HAP-1 (cell line): ENCODE measurements around the gene POC1A.
"Not testable (repeated sequence)": the region's sequence is repeated elsewhere in the genome, so short reads cannot be mapped to it uniquely, and the experiment has no call there.

Source experiments
- DNase-seq, 2 experiments: peaks; one replicate each; pipeline ENCODE4 v3.0.0-alpha.2; 2016 to 2020; ENCODE audit warnings: low spot score in 2 of 2
- H3K27me3 ChIP-seq: fragments of 250-450 bp; sonication (Bioruptor Pico); 2 replicates; pipeline ENCODE4 v1.5.1; 2020; ENCODE audit warnings: low read depth, mild to moderate bottlenecking, moderate library complexity
- H3K36me3 ChIP-seq: fragments of 250-450 bp; sonication (Bioruptor Pico); replicated peaks from 2 replicates; pipeline ENCODE4 v1.5.1; 2020; ENCODE audit warnings: mild to moderate bottlenecking
- H3K4me1 ChIP-seq: fragments of 250-450 bp; sonication (Bioruptor Pico); 2 replicates; pipeline ENCODE4 v1.5.1; 2020; ENCODE audit warnings: mild to moderate bottlenecking
- H3K4me3 ChIP-seq: fragments of 250-450 bp; sonication (Bioruptor Pico); 2 replicates; pipeline ENCODE4 v1.5.1; 2020; ENCODE audit warnings: mild to moderate bottlenecking, moderate library complexity
- H3K9me3 ChIP-seq: fragments of 250-450 bp; sonication (Bioruptor Pico); 2 replicates; pipeline ENCODE4 v1.5.1; 2020; ENCODE audit warnings: mild to moderate bottlenecking, moderate library complexity
- in situ Hi-C: fragments of 300-500 bp; cut with MboI; formaldehyde crosslinking; loops from 3 replicates; pipeline ENCODE4 v1.14.3; 2020; ENCODE audit warnings: low sequenced_read_pairs, inconsistent platforms, mixed read lengths

POC1A gene

DNA sequence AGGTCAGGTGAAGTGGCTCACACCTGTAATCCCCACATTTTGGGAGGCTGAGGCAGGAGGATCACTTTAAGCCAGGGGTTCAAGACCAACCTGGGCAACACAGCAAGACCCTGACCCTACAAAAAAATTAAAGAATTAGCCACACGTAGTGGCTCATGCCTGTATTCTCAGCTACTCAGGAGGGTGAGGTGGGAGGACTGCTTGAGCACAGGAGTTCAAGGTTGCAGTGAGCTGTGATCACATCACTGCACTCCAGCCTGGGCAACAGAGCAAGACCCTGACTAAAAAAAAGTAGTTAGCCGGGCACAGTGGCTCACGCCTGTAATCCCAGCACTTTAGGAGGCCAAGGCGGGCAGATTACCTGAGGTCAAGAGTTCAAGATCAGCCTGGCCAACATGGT, 2.2 kb downstream of the POC1A start:
- DNase-seq, H3K27me3 ChIP-seq, H3K9me3 ChIP-seq, H3K4me3 ChIP-seq, in situ Hi-C loops, H3K4me1 ChIP-seq: not testable (repeated sequence)
- H3K36me3 ChIP-seq = peaks cover 27% of the 10 kb centered on the region

DNA sequence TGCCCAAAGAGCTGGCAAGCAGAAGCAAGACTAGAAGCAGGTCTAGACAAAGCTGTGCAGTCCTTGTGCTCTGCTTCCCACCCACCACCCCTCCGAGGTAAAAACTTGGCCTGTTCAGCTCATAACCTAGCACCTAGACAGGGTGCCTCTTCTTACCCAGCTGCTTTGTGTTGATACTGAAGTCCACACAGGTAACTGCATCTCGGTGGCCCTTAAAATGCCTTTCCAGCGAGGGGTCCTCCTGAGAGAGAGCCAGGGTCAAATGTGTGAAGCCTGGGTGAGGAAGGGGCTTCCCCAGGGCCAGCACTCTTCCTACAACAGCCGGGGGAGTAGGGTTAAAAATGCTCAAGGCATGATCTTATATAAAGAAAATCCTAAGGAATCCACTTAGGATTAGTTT, 3.4 kb downstream of the POC1A start:
- Histone ChIP-seq H3K4me3 (no peak overlapping the region), H3K9me3 (no peaks in the 10 kb centered on the region), H3K27me3 (no peaks in the 10 kb centered on the region), H3K36me3 (peaks cover 39% of the 10 kb centered on the region), H3K4me1 (peaks cover 6% of the 10 kb centered on the region; the same call in 1 of the 2 replicates)
- in situ Hi-C loops = no loop called here
- no peak for DNase-seq

DNA sequence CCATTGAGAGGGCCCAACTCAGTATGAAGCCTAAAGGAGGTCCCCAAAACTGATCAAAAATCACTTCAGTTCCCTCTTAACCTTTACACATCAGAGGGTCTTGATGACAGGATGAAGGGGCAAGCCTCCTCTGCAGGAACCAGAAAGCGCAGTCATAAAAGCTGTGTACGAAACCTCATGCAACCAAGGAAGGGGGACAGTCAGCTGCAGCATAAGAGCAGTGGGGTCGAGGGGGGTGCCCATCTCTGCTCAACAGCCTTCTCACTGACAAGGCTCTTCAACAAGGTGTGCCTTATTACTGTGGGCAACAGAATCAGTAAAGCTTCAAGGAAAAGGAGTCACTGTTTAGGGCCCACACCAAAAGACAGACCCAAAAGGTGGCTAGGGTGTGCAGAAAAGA, 3.9 kb downstream of the POC1A start:
- H3K4me1 ChIP-seq = peaks cover 4% of the 10 kb centered on the region; the same call in 1 of the 2 replicates
- in situ Hi-C loops = no loop called here
- H3K27me3 ChIP-seq = no peaks in the 10 kb centered on the region
- DNase-seq = no peak
- no peak overlapping the region for H3K4me3 ChIP-seq
- peaks cover 44% of the 10 kb centered on the region for H3K36me3 ChIP-seq
- H3K9me3 ChIP-seq = no peaks in the 10 kb centered on the region

DNA sequence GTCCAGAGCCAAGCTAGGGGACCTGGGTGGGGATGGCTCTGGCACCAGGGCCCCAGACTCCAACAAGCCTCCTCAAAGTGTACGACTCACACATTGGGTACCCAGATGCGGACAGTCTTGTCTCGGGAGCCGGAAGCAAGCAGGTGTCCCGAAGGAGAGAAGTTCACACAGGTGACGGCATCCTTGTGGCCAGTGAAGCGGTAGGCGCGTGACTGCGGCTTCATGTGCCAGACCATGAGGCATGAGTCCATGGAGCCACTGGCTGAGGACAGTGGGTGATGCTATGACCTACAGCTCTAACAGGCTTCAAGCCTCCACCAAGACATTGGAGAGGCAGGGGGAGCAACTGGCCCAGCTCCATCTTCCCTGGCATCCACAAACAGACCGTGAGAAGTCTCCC, 4.5 kb downstream of the POC1A start:
- Histone ChIP-seq H3K4me1 (no peaks in the 10 kb centered on the region), H3K4me3 (no peak overlapping the region), H3K36me3 (peaks cover 50% of the 10 kb centered on the region), H3K9me3 (no peaks in the 10 kb centered on the region), H3K27me3 (no peaks in the 10 kb centered on the region)
- no peak for DNase-seq
- in situ Hi-C loops = no loop called here

DNA sequence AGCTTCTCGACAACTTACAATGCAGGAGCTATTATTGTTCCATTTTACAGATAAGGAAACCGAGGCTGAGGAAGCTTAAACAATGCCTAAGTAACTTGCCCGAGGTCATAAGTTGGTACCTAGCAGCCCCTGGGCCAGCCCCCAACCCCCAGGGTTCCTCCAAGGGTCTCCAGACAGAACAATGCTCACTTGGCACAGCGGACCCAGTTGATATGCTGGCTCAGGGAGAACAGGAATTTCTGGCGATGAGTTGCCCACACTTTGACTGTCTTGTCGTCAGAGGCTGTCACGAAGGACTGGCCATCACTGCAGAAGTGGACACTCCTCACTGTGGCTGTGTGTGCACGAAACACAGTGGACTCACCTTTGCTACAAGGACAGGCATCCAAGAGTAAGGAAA, 5.2 kb downstream of the POC1A start:
- no peaks in the 10 kb centered on the region for H3K27me3 ChIP-seq
- in situ Hi-C loops = no loop called here
- no peaks in the 10 kb centered on the region for H3K9me3 ChIP-seq
- no peak overlapping the region for H3K4me3 ChIP-seq
- no peak for DNase-seq
- peaks cover 54% of the 10 kb centered on the region for H3K36me3 ChIP-seq
- H3K4me1 ChIP-seq = no peaks in the 10 kb centered on the region

DNA sequence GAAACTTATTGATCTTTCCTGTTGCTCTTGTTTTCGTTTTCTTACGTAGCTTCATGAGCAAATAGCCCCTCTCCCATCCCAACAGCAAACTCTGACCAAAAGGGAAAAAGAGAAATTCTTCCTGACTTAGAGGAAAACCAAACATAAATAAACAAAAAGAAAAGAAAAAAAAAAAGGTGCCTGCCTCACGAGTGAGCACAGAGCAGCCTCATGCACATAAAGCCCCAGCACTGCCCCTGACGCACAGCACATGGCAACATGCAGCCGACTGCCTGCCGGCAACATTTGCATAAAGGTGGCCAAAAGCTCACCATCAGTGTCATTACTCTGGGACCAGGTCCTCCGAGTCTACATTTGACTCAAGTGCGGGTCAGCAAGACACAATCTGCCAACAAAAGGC, 6.4 kb downstream of the POC1A start:
- H3K4me3 ChIP-seq = no peak overlapping the region
- no peaks in the 10 kb centered on the region for H3K9me3 ChIP-seq
- DNase-seq = no peak
- H3K4me1 ChIP-seq = no peaks in the 10 kb centered on the region
- in situ Hi-C loops = no loop called here
- H3K36me3 ChIP-seq = peaks cover 59% of the 10 kb centered on the region
- no peaks in the 10 kb centered on the region for H3K27me3 ChIP-seq

DNA sequence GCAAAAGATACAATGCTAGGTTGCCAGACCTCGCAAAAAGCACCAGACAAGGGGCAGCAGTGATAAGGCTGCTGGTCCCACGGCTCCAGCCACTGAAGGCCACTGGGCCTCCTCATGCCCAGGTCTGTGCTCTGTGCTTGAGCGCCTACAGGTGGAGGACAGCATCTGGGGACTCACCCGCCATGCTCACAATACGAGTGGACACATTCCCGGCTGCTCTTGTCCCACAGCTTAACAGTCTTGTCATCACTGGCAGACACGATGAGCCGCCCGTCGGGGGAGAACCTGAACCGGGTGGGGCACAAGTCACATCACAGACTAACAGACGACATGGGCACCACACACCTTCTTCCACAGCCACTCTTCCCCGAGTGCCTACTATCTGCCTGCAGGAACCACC, 7.4 kb downstream of the POC1A start:
- no peaks in the 10 kb centered on the region for H3K4me1 ChIP-seq
- DNase-seq = no peak
- in situ Hi-C loops = no loop called here
- H3K36me3 ChIP-seq = peaks cover 59% of the 10 kb centered on the region
- H3K4me3 ChIP-seq = no peak overlapping the region
- no peaks in the 10 kb centered on the region for H3K27me3 ChIP-seq
- H3K9me3 ChIP-seq = no peaks in the 10 kb centered on the region

DNA sequence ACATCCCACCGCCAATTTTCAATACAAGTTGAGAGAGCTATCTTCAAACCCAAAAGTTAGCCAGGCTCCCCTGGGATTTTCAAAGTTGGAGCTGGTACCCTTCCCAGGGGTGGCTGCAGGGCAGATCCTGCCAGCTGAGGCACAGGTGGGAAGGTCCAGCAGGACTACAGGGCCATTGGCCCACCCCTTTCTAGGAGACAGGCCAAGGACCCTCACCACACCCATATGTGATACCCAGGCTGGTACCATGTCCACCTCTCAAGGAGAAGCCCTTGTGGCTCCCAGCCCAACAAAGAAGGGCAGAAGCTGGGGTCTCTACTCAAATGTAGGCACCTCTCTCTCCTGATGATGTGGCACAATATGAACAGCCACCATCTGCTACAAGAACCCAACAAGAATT, 8.0 kb downstream of the POC1A start:
- in situ Hi-C loops = no loop called here
- Histone ChIP-seq H3K4me1 (no peaks in the 10 kb centered on the region), H3K27me3 (no peaks in the 10 kb centered on the region), H3K4me3 (no peak overlapping the region), H3K9me3 (no peaks in the 10 kb centered on the region), H3K36me3 (peaks cover 61% of the 10 kb centered on the region)
- DNase-seq = no peak

DNA sequence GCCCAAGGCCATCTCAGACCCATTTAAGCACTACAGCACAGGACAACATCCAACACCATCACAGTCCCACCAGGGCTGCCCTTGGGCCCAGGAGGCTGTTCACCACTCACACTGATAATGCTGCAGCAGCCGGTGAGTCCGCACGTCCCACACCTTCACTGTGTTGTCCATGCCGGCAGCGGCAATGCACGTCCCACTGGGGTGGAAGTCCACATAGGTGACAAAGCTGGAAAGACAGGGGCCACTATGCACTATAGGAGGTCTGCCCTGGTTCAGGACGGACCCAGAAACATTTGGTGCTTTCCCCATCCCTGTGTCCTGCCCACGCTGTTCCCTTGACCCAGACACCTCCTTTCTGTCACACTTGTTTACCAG, 8.5 kb downstream of the POC1A start:
- H3K36me3 ChIP-seq = peaks cover 61% of the 10 kb centered on the region
- DNase-seq = no peak
- no peaks in the 10 kb centered on the region for H3K27me3 ChIP-seq
- H3K9me3 ChIP-seq = no peaks in the 10 kb centered on the region
- no peak overlapping the region for H3K4me3 ChIP-seq
- H3K4me1 ChIP-seq = no peaks in the 10 kb centered on the region
- in situ Hi-C loops = no loop called here

DNA sequence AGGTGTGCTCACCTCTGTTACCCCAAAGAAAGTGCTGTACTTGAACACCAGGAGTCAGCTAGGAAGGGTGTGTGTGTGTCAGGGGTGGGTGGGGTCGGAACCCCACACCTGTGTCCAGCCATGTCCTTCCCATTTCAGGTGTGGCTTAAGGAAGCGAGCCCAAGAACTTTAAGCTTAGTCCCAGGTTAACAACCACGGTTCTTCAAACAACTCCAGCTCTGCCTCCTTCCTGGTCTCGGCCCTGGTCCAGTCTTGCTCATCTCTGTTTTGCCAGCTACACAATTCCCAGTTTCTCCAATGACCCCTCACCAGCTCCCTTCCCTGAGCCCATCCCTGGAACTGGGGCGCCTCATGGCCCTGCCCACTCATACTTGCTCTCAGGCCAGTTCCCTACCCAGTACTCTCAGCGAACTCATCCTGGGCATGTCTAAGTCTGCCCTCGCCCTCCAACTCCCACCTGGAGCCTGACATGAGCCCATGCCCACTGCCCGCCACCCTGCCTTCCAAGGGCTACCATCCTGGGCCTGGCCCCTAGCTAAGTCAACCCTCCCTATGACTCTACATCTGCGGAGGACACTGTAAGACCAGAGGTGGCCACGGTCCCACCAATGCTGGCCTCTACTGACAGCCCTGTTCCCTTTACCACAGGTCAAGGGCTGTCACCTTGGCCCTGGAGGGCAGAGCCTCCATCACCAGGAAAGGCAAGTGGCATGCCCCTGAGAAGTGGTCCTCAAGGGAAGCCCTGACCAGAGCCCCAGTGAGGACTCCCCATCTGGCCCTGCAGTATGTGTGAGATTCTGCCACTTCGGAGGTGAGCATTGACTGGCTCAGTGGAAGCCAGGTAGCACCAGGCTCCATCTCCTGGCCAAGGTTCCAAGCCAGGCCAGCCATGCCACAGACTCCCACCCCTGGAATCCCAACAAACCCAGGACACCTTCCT, 9.2 kb downstream of the POC1A start:
- H3K36me3 ChIP-seq = peaks cover 61% of the 10 kb centered on the region

DNA sequence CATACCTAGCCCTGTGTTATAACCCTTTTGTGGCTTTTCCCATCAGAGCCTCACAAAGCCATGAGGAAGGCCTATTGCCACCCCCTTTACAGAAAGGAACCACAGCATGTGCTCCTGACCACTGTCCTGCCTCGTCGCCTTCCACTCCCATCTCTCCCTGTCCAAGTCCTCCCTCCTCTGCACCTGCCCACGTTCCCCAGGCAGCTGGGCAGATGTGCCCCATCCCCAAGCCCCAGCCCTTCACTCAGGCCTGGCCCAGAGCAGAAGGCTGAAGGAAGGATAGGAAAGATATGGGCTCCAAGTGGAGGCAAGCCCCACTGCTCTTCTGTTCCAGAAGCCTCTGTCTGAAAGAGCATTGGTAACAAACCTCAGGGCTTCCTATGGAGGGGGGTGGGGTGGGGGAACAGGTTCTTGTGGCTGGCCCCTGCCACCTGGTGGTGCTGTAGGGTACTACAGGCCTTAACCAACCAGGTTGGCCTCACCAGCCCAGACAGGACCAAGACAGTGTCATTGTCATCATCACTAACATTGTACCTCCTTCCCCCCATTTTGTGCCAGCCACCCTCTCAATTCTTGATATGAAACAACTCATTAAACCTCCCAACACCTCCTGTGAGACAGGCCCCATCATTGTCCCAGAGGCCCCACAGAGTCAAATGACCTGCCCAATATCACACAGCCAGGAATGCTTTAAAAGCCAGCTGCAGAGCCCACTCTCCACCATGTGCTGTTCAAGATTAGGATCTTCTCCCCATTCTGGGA, 10.0 kb downstream of the POC1A start:
- no peak overlapping the region for H3K4me3 ChIP-seq
- DNase-seq = peak; percentile 27 to 89
- H3K9me3 ChIP-seq = no peaks in the 10 kb centered on the region
- no peaks in the 10 kb centered on the region for H3K4me1 ChIP-seq
- H3K27me3 ChIP-seq = no peaks in the 10 kb centered on the region
- H3K36me3 ChIP-seq = peaks cover 53% of the 10 kb centered on the region
- in situ Hi-C loops = loop anchor here (5.0 kb wide), 1 partner anchor 142 kb away; no protein-coding TSS in a partner anchor

More for the DNA sequence above, 9.2 kb downstream of the POC1A start:
- Histone ChIP-seq H3K4me1 (no peaks in the 10 kb centered on the region), H3K4me3 (no peak overlapping the region), H3K9me3 (no peaks in the 10 kb centered on the region), H3K27me3 (no peaks in the 10 kb centered on the region)
- in situ Hi-C loops = loop anchor here (5.0 kb wide), 1 partner anchor 143 kb away; no protein-coding TSS in a partner anchor
- DNase-seq = no peak

DNA sequence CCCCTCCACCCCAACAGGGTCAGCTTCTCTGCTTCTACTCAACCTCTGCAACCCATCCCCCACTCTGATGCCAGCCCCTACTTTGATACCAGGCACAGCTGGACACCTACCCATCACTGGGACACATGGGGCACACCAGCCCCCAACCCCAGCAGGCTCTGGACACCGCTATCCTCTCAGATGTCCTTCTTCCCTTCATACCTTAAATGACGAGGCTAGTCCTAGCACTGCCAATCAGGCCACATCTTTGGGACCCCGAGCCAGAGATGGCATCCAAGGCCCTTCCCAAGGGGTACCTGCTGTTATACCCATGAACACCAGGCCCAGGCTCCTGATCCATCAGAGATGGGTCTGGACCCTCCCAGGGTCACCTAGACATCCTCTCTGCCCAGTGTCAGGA, 10.6 kb downstream of the POC1A start:
- DNase-seq = no peak
- peaks cover 47% of the 10 kb centered on the region for H3K36me3 ChIP-seq
- no peak overlapping the region for H3K4me3 ChIP-seq
- no peaks in the 10 kb centered on the region for H3K27me3 ChIP-seq
- H3K9me3 ChIP-seq = no peaks in the 10 kb centered on the region
- H3K4me1 ChIP-seq = no peaks in the 10 kb centered on the region
- in situ Hi-C loops = loop anchor here (5.0 kb wide), 1 partner anchor 141 kb away; no protein-coding TSS in a partner anchor

DNA sequence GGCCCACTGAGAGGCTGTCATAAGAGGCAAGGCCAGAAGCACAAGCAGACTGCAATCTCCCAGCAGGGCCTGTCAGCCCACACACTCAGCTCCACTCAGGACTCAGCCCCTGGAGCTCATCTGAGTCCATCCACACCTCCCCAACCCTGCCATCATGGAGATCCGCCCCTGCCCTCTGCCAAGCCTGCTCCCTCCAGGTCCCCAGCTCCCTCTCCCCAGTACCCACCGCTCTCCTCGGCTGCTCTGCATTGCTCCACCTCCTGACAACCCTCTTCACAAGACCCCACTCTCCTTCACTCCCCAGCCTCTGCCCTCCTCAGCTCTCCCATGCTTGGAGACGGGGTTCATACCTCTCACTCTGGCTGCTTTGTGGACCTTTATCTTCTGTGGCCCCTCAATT, 11.1 kb downstream of the POC1A start:
- in situ Hi-C loops = loop anchor here (5.0 kb wide), 1 partner anchor 141 kb away; no protein-coding TSS in a partner anchor
- H3K4me1 ChIP-seq = no peaks in the 10 kb centered on the region
- no peak for DNase-seq
- H3K4me3 ChIP-seq = no peak overlapping the region
- H3K9me3 ChIP-seq = no peaks in the 10 kb centered on the region
- H3K27me3 ChIP-seq = no peaks in the 10 kb centered on the region
- H3K36me3 ChIP-seq = peaks cover 45% of the 10 kb centered on the region

DNA sequence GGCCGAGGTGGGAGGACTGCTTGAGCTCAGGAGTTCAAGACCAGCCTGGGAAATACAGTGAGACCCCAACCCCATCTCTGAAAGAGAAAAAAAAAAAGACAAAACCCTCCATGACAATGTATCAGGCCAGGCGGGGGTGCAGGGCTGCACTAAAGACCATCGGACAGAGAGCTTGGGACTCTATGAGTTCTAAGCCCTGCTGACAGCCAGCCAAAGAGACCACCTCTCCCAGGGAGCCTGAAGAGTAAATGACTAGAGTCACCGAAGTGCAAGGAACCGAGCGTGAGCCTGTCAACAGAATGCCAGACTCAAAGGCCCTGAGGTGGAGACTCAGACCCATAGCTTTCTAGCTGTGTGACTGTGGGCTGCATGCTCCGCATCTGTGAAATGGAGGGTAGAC, 12.5 kb downstream of the POC1A start:
- no peaks in the 10 kb centered on the region for H3K4me1 ChIP-seq
- peaks cover 49% of the 10 kb centered on the region for H3K36me3 ChIP-seq
- DNase-seq = no peak
- H3K4me3 ChIP-seq = no peak overlapping the region
- H3K27me3 ChIP-seq = no peaks in the 10 kb centered on the region
- H3K9me3 ChIP-seq = no peaks in the 10 kb centered on the region
- in situ Hi-C loops = loop anchor here (5.0 kb wide), 1 partner anchor 139 kb away; no protein-coding TSS in a partner anchor
